PC-9 (cell line): ENCODE results near the gene WDR37.

Experiments used
- EZH2 ChIP-seq: fragments of 200-600 bp; sonication (generic); IDR thresholded peaks from 2 replicates; pipeline ENCODE4 v1.8.0; 2017; ENCODE audit warnings: antibody characterized with exemption, low read depth
- TF ChIP-seq, protein P1 (sequence below): fragments of 200-600 bp; sonication (generic); conservative IDR thresholded peaks from 2 replicates; pipeline ENCODE4 v1.6.1; 2017; ENCODE audit warnings: mixed run types, antibody characterized with exemption, mild to moderate bottlenecking, moderate library complexity

DNA sequence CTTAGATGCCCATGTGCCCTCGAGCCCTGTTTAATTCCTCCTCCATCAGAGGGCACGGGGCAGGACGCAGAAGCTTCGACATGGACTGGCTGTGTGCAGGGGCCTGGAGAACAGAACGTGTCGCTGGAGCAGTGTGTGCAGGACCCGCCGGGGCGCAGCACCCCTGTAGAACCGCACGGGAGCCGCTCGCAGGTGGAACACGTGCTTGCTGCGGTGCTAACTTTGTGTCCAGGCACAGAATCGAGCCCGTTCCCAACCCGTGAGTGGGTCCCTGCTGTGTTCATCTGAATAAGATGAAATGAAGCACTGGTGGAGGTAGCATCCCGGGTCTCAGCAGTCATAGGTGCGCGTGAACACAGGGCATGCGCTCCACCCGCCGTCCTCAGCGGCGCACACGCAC, 116.9 kb downstream of the WDR37 start:
- TF ChIP-seq, protein P1, sequence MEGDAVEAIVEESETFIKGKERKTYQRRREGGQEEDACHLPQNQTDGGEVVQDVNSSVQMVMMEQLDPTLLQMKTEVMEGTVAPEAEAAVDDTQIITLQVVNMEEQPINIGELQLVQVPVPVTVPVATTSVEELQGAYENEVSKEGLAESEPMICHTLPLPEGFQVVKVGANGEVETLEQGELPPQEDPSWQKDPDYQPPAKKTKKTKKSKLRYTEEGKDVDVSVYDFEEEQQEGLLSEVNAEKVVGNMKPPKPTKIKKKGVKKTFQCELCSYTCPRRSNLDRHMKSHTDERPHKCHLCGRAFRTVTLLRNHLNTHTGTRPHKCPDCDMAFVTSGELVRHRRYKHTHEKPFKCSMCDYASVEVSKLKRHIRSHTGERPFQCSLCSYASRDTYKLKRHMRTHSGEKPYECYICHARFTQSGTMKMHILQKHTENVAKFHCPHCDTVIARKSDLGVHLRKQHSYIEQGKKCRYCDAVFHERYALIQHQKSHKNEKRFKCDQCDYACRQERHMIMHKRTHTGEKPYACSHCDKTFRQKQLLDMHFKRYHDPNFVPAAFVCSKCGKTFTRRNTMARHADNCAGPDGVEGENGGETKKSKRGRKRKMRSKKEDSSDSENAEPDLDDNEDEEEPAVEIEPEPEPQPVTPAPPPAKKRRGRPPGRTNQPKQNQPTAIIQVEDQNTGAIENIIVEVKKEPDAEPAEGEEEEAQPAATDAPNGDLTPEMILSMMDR, result no peak
- TF ChIP-seq EZH2, result no peak
